OCI-LY7 (cell line): ENCODE data around the gene RAB26.

Source experiments
- CTCF ChIP-seq: fragments of 200-600 bp; sonication (generic); conservative IDR thresholded peaks from 2 replicates; pipeline ENCODE4 v1.5.1; 2014; ENCODE audit warnings: mild to moderate bottlenecking, antibody characterized with exemption, low read length, moderate library complexity, mixed read lengths
- EZH2phosphoT487 ChIP-seq: fragments of 200-600 bp; sonication (generic); IDR thresholded peaks from 2 replicates; pipeline ENCODE4 v1.6.1; 2018; ENCODE audit warnings: low read depth, borderline replicate concordance, mild to moderate bottlenecking, mixed run types, antibody characterized with exemption, low read length, moderate library complexity, mixed read lengths

GRCh38 chr16:2191446-2191706, 43.0 kb downstream of the RAB26 start:
- TF ChIP-seq CTCF (no peak), EZH2phosphoT487 (no peak)
